GM12878 (cell line): ENCODE data around the gene C19orf67. TPM values are rescaled to one million over a fixed set of nuclear protein-coding genes. Genes with fewer than 3 reads are reported as not detected.

Experiments
- BACH1 ChIP-seq: fragments of 450-650 bp; IDR thresholded peaks from 2 replicates; pipeline ENCODE4 v1.6.1; 2017; ENCODE audit warnings: mild to moderate bottlenecking, borderline replicate concordance
- EGR1 ChIP-seq, 2 experiments: IDR thresholded peaks; 1 replicate in 1 of 2; 2 replicates in 1 of 2; pipeline ENCODE4 v1.6.1; 2011 to 2012; ENCODE audit warnings: low read depth in 2 of 2, low read length in 2 of 2, borderline replicate concordance in 1 of 2, mild to moderate bottlenecking in 1 of 2, moderate library complexity in 1 of 2
- HCFC1 ChIP-seq: fragments of 150-350 bp; IDR thresholded peaks from 2 replicates; pipeline ENCODE4 v1.6.1; 2014; ENCODE audit warnings: low read length
- IKZF1 ChIP-seq: fragments of 450-650 bp; conservative IDR thresholded peaks from 2 replicates; pipeline ENCODE4 v1.6.1; 2017; ENCODE audit warnings: antibody characterized with exemption, mild to moderate bottlenecking
- IKZF2 ChIP-seq, 2 experiments: fragments of 450-650 bp; IDR thresholded peaks; 2 replicates each; pipeline ENCODE4 v1.6.1; 2017; ENCODE audit warnings: mild to moderate bottlenecking in 2 of 2, moderate library complexity in 2 of 2
- MTA3 ChIP-seq: IDR thresholded peaks from 2 replicates; pipeline ENCODE4 v1.6.1; 2012; ENCODE audit warnings: low read length, inconsistent platforms, borderline replicate concordance
- NR2C1 ChIP-seq: fragments of 450-650 bp; IDR thresholded peaks from 2 replicates; pipeline ENCODE4 v1.6.1; 2017; ENCODE audit warnings: antibody characterized with exemption, mild to moderate bottlenecking, moderate library complexity
- NRF1 ChIP-seq: conservative IDR thresholded peaks from 2 replicates; pipeline ENCODE4 v1.6.1; 2011; ENCODE audit warnings: mild to moderate bottlenecking, low read depth, low read length, improper control_type of control experiment
- PML ChIP-seq: IDR thresholded peaks from 2 replicates; pipeline ENCODE4 v1.6.1; 2012; ENCODE audit warnings: low read length, inconsistent platforms
- TCF12 ChIP-seq: IDR thresholded peaks from 2 replicates; pipeline ENCODE4 v1.6.1; 2011; ENCODE audit warnings: low read depth, mild to moderate bottlenecking, low read length
- TCF3 ChIP-seq: IDR thresholded peaks from 2 replicates; pipeline ENCODE4 v1.6.1; 2012; ENCODE audit warnings: low read depth, mild to moderate bottlenecking, low read length, borderline replicate concordance; ENCODE audit not compliant: insufficient read depth
- ZBED1 ChIP-seq: IDR thresholded peaks from 2 replicates; pipeline ENCODE4 v1.6.1; 2016; ENCODE audit warnings: borderline replicate concordance
- polyA plus RNA-seq, 11 experiments: library from polyadenylated mRNA; depleted of rRNA in 4 of 11; unstranded in 6 of 11; stranded (reverse) in 5 of 11; fragments of >200 nt; fragmentation: Nextera tagmentation in 4 of 11; fragmentation: Illumina TruSeq in 1 of 11; extraction: Ambion mirVana in 4 of 11; extraction: Trizol in 1 of 11; gene quantifications; 1 replicate in 1 of 11; 2 replicates in 10 of 11; pipeline versions ENCODE4 v1.2.1 to v1.2.3, GENCODE V29; 2011 to 2016; ENCODE audit warnings: inconsistent platforms in 2 of 11, missing spikeins in 2 of 11, low read depth in 1 of 11
- total RNA-seq, 4 experiments: library from RNA; depleted of rRNA in 3 of 4; stranded (reverse); fragments of >200 nt in 3 of 4; fragmentation: Illumina TruSeq in 1 of 4; extraction: Trizol in 1 of 4; gene quantifications; 2 replicates each; pipeline versions ENCODE4 v1.2.1 to v1.2.3, GENCODE V29; 2013 to 2021
- TF ChIP-seq, protein P1 (sequence below): fragments of 450-650 bp; formaldehyde crosslinking; IDR thresholded peaks from 2 replicates; pipeline ENCODE4 v1.5.0; 2022; ENCODE audit warnings: mild to moderate bottlenecking, missing genetic modification characterization
- TF ChIP-seq, protein P2 (sequence below): fragments of 450-650 bp; IDR thresholded peaks from 2 replicates; pipeline ENCODE4 v1.6.1; 2017; ENCODE audit warnings: mild to moderate bottlenecking, moderate library complexity

Gene C19orf67
- total and polyA plus RNA-seq, 10 of the 15 experiments (the other 5 are each of a cell fraction or from before 2014, with no cell fraction given), result 0.14 TPM; not detected in 9

DNA sequence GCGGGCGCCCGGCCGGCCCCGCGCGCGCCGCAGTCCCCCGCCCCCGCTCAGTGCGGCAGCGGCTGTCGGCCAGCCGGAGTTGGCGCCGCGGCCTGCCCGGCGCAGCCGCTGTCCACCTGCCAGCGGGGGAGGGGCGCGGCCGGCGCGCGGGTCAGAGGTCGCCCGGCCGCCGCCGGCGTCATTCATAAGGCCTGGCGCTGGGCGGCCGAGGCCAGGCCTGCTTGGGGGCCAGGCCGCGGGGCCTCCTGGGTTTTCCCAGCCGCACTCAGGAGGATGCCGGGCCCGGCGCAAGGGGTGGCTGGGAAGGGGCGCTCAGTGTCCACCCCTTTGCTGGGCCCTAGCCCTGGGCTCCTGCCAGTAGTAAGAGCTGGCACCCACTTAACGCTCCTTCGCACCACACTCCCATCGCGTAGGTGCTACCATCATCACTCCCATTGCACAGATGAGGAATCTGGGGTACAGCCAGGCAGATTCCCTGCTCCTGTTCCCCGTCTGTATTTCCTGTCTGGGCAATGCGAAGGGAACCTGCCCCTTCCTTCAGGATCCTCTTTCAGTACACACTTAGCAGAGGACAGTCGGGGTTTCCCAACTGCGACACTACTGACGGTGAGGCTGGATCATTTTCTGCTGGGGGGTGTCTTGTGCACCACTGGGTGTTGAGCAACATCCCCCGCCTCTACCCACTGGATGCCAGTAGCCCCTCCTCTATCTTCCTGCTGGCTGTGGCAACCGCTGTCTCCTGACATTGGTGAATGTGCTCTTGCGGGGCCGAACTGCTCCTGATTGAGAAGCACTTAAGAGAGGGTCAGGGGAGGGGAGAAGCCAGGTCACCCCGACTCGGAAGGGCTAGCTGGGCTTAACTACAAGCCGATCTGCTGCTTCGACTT is 32.8 kb upstream of the C19orf67 start (continued):
- TF ChIP-seq BACH1 (0 out of 2 replicates have a peak, but pooled peaks have one; percentile 51), TCF12 (peak; percentile 55; the same call in 1 of the 2 replicates), NR2C1 (peak; percentile 94), ZBED1 (no peak), MTA3 (peak; percentile 85; the same call in 1 of the 2 replicates), PML (no peak), HCFC1 (peak; percentile 20; the same call in 1 of the 2 replicates), EGR1 (IDR thresholded peaks at IDR 0.05; ENCODE audit: borderline replicate concordance in 1 of 2, low read depth in 2 of 2, low read length in 2 of 2) (peak in 1 of 2 experiments; percentile 69; a peak in 1 of 3 replicates), NRF1 (no peak), IKZF2 (IDR thresholded peaks at IDR 0.05) (peak; percentile 41 to 49; a peak in 2 of 4 replicates), TCF3 (0 out of 2 replicates have a peak, but pooled peaks have one; percentile 15), IKZF1 (peak; percentile 61; the same call in 1 of the 2 replicates)
- TF ChIP-seq, protein P1, sequence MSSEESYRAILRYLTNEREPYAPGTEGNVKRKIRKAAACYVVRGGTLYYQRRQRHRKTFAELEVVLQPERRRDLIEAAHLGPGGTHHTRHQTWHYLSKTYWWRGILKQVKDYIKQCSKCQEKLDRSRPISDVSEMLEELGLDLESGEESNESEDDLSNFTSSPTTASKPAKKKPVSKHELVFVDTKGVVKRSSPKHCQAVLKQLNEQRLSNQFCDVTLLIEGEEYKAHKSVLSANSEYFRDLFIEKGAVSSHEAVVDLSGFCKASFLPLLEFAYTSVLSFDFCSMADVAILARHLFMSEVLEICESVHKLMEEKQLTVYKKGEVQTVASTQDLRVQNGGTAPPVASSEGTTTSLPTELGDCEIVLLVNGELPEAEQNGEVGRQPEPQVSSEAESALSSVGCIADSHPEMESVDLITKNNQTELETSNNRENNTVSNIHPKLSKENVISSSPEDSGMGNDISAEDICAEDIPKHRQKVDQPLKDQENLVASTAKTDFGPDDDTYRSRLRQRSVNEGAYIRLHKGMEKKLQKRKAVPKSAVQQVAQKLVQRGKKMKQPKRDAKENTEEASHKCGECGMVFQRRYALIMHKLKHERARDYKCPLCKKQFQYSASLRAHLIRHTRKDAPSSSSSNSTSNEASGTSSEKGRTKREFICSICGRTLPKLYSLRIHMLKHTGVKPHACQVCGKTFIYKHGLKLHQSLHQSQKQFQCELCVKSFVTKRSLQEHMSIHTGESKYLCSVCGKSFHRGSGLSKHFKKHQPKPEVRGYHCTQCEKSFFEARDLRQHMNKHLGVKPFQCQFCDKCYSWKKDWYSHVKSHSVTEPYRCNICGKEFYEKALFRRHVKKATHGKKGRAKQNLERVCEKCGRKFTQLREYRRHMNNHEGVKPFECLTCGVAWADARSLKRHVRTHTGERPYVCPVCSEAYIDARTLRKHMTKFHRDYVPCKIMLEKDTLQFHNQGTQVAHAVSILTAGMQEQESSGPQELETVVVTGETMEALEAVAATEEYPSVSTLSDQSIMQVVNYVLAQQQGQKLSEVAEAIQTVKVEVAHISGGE, result no peak
- TF ChIP-seq, protein P2, sequence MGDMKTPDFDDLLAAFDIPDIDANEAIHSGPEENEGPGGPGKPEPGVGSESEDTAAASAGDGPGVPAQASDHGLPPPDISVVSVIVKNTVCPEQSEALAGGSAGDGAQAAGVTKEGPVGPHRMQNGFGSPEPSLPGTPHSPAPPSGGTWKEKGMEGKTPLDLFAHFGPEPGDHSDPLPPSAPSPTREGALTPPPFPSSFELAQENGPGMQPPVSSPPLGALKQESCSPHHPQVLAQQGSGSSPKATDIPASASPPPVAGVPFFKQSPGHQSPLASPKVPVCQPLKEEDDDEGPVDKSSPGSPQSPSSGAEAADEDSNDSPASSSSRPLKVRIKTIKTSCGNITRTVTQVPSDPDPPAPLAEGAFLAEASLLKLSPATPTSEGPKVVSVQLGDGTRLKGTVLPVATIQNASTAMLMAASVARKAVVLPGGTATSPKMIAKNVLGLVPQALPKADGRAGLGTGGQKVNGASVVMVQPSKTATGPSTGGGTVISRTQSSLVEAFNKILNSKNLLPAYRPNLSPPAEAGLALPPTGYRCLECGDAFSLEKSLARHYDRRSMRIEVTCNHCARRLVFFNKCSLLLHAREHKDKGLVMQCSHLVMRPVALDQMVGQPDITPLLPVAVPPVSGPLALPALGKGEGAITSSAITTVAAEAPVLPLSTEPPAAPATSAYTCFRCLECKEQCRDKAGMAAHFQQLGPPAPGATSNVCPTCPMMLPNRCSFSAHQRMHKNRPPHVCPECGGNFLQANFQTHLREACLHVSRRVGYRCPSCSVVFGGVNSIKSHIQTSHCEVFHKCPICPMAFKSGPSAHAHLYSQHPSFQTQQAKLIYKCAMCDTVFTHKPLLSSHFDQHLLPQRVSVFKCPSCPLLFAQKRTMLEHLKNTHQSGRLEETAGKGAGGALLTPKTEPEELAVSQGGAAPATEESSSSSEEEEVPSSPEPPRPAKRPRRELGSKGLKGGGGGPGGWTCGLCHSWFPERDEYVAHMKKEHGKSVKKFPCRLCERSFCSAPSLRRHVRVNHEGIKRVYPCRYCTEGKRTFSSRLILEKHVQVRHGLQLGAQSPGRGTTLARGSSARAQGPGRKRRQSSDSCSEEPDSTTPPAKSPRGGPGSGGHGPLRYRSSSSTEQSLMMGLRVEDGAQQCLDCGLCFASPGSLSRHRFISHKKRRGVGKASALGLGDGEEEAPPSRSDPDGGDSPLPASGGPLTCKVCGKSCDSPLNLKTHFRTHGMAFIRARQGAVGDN, result peak; percentile 85
- TF ChIP-seq, all 136 proteins: peak for 25
